Nephron progenitor cell (in vitro differentiated cells): Measurements from ENCODE around the gene CASP1.
"Not testable (repeated sequence)": the region's sequence is repeated elsewhere in the genome, so short reads cannot be mapped to it uniquely, and the experiment has no call there.

Source experiments
- DNase-seq: peaks from one replicate; pipeline ENCODE4 v3.0.0; 2021
- H3K27ac Mint-ChIP-seq: 2 replicates; pipeline ENCODE4 v1.8.0; 2021; ENCODE audit warnings: mild to moderate bottlenecking, moderate library complexity, mixed read lengths
- H3K27me3 Mint-ChIP-seq: 2 replicates; pipeline ENCODE4 v1.8.0; 2021; ENCODE audit warnings: mild to moderate bottlenecking, low read depth, mixed read lengths; ENCODE audit not compliant: poor library complexity
- H3K36me3 Mint-ChIP-seq: 2 replicates; pipeline ENCODE4 v1.8.0; 2021; ENCODE audit warnings: low read depth, mixed read lengths
- H3K4me1 Mint-ChIP-seq: 2 replicates; pipeline ENCODE4 v1.8.0; 2021; ENCODE audit warnings: mixed read lengths
- H3K4me3 Mint-ChIP-seq: 2 replicates; pipeline ENCODE4 v1.8.0; 2021; ENCODE audit warnings: mild to moderate bottlenecking, moderate library complexity, mixed read lengths
- H3K9me3 Mint-ChIP-seq: 2 replicates; pipeline ENCODE4 v1.8.0; 2021; ENCODE audit warnings: mild to moderate bottlenecking, moderate library complexity, mixed read lengths
- CTCF ChIP-seq: fragments of 200-600 bp; sonication (generic); IDR thresholded peaks from 2 replicates; pipeline ENCODE4 v1.5.0; 2021; ENCODE audit warnings: antibody characterized with exemption

CASP1 gene

GRCh38 chr11:105034813-105035620, at the start of gene CASP1:
Gene CASP1, minus strand, starts transcription at chr11:105035144. Its CDS starts 31 bp downstream, at chr11:105035113.
- no peaks in the 10 kb centered on the region for H3K36me3 Mint-ChIP-seq
- TF ChIP-seq CTCF: no peak
- H3K27me3 Mint-ChIP-seq: no peaks in the 10 kb centered on the region
- H3K9me3 Mint-ChIP-seq: no peaks in the 10 kb centered on the region
- H3K4me3 Mint-ChIP-seq: no peak within 1 kb of the TSS
- no peak for DNase-seq
- H3K4me1 Mint-ChIP-seq: no peaks in the 10 kb centered on the region
- H3K27ac Mint-ChIP-seq: no peak within 1 kb of the TSS

- no peak for TF ChIP-seq CTCF
- Mint-ChIP-seq H3K4me3 (no peak overlapping the region), H3K9me3 (no peaks in the 10 kb centered on the region), H3K4me1 (peaks cover 5% of the 10 kb centered on the region), H3K27me3 (peaks cover 4% of the 10 kb centered on the region), H3K36me3 (no peaks in the 10 kb centered on the region), H3K27ac (no peak overlapping the region)
- DNase-seq: no peak
Observed at GRCh38 chr11:105081412-105082150, 46.6 kb upstream of the CASP1 start.

- H3K4me3 Mint-ChIP-seq, H3K4me1 Mint-ChIP-seq, H3K9me3 Mint-ChIP-seq, H3K36me3 Mint-ChIP-seq, DNase-seq, H3K27me3 Mint-ChIP-seq, H3K27ac Mint-ChIP-seq: not testable (repeated sequence)
Observed at GRCh38 chr11:105080171-105080906, 45.4 kb upstream of the CASP1 start.

GRCh38 chr11:105078283-105078682, 43.3 kb upstream of the CASP1 start:
- TF ChIP-seq CTCF: no peak
- Mint-ChIP-seq H3K27ac (no peak overlapping the region), H3K4me3 (no peak overlapping the region), H3K36me3 (no peaks in the 10 kb centered on the region), H3K27me3 (peaks cover 4% of the 10 kb centered on the region), H3K4me1 (peaks cover 5% of the 10 kb centered on the region), H3K9me3 (no peaks in the 10 kb centered on the region)
- DNase-seq: no peak

- not testable (repeated sequence) for H3K4me1 Mint-ChIP-seq, H3K9me3 Mint-ChIP-seq, H3K4me3 Mint-ChIP-seq, H3K27me3 Mint-ChIP-seq, H3K27ac Mint-ChIP-seq, DNase-seq, H3K36me3 Mint-ChIP-seq
Observed at GRCh38 chr11:105077141-105077790, 42.3 kb upstream of the CASP1 start.

- no peaks in the 10 kb centered on the region for H3K36me3 Mint-ChIP-seq
- no peak for DNase-seq
- no peak for TF ChIP-seq CTCF
Observed at GRCh38 chr11:105074166-105074530, 39.2 kb upstream of the CASP1 start.

More at GRCh38 chr11:105074166-105074530, 39.2 kb upstream of the CASP1 start:
- no peaks in the 10 kb centered on the region for H3K9me3 Mint-ChIP-seq
- H3K4me1 Mint-ChIP-seq: no peaks in the 10 kb centered on the region
- no peak overlapping the region for H3K4me3 Mint-ChIP-seq
- peaks cover 9% of the 10 kb centered on the region for H3K27me3 Mint-ChIP-seq
- no peak overlapping the region for H3K27ac Mint-ChIP-seq
